ENCODE results near the gene NCBP1.

DNA sequence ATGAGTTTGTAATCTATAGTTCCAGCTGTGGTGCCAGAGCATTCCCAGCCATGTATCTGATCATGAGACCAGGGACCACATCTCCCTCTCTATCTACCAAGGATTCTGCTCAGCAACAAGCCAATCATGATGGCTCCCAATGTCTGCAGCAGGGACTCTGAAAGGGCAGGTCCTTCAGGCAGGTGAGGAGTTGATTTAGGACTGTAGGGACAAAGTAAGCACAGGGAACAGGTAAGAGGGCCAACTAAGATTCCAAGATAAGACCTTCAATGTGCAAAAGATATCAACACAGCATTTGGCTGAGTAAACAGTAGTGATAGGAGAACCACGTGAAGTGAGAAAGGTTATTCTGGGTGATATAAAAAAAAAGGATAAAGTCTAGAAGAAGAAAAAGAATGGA lies 55.0 kb downstream of the NCBP1 start:
- TF ChIP-seq ZNF274 (IDR thresholded peaks at IDR 0.05; ENCODE audit: low read depth, low read length) (no peak), YY1 (IDR thresholded peaks at IDR 0.05; ENCODE audit: insufficient read depth, insufficient read length) (no peak)

Data from NT2/D1 (cell line).